Gastroesophageal sphincter (tissue), 4 donors: ENCODE results near the gene ZKSCAN5. TPM values are rescaled to one million over a fixed set of nuclear protein-coding genes. Genes with fewer than 3 reads are reported as not detected.

Source experiments
- ATAC-seq: fragments of 150-250 bp; one replicate; pipeline ENCODE4 v1.9.1; 2016; ENCODE audit warnings: mild to moderate bottlenecking, moderate library complexity
- H3K27ac ChIP-seq, 4 donors: fragments of 200-600 bp; sonication (generic) in 3 of 4; 1 replicate in 3 of 4; 2 replicates in 1 of 4; pipeline ENCODE4 v1.5.1; 2016 to 2019
- H3K27me3 ChIP-seq: fragments of 200-600 bp; sonication (generic); one replicate; pipeline ENCODE4 v1.5.1; 2019
- H3K36me3 ChIP-seq, 2 donors: fragments of 200-600 bp; sonication (generic); one replicate each; pipeline ENCODE4 v1.5.1; 2019; ENCODE audit warnings: control low read depth in 1 of 2
- H3K4me1 ChIP-seq, 3 donors: fragments of 200-600 bp; sonication (generic); 1 replicate in 2 of 3; 2 replicates in 1 of 3; pipeline ENCODE4 v1.5.1; 2016 to 2019; ENCODE audit warnings: control low read depth in 2 of 3
- H3K4me3 ChIP-seq, 2 donors: fragments of 200-600 bp; sonication (generic); one replicate each; pipeline ENCODE4 v1.5.1; 2019; ENCODE audit warnings: mild to moderate bottlenecking in 1 of 2, moderate library complexity in 1 of 2
- H3K9me3 ChIP-seq, 3 donors: fragments of 200-600 bp; sonication (generic); one replicate each; pipeline ENCODE4 v1.5.1; 2017 to 2019; ENCODE audit warnings: control low read depth in 2 of 3
- EP300 ChIP-seq: sonication (generic); formaldehyde crosslinking; IDR thresholded peaks from one replicate; pipeline ENCODE4 v1.6.1; 2017; ENCODE audit warnings: antibody characterized with exemption, mild to moderate bottlenecking
- POLR2A ChIP-seq, 2 donors: fragments of 450-650 bp; IDR thresholded peaks; one replicate each; pipeline ENCODE4 v1.6.1; 2017; ENCODE audit warnings: antibody characterized with exemption in 2 of 2, mild to moderate bottlenecking in 2 of 2, moderate library complexity in 1 of 2
- POLR2AphosphoS5 ChIP-seq: sonication (generic); formaldehyde crosslinking; IDR thresholded peaks from one replicate; pipeline ENCODE4 v1.6.1; 2017; ENCODE audit warnings: antibody characterized with exemption
- WGBS, 2 donors: methylation state at CpG; one replicate each; pipeline ENCODE4 v1.1.5; 2018; ENCODE audit warnings: low coverage in 1 of 2; 5-methylcytosine and 5-hydroxymethylcytosine counted together
- total RNA-seq, 4 donors: library from RNA; depleted of rRNA; stranded (reverse); fragments of >200 nt; gene quantifications; one replicate each; pipeline ENCODE4 v1.1.0, GENCODE V29; 2016
- TF ChIP-seq, protein P1 (sequence below), 4 experiments: fragments of 200-600 bp in 2 of 4; fragments of 450-650 bp in 2 of 4; sonication (generic) in 1 of 4; IDR thresholded peaks; one replicate each; pipeline ENCODE4 v1.5.1; 2017 to 2019; ENCODE audit warnings: antibody characterized with exemption in 4 of 4, mild to moderate bottlenecking in 2 of 4, moderate library complexity in 2 of 4

Gene ZKSCAN5
- total RNA-seq, 4 donors from 2014 or later = 7.5 to 12.5 (median 10.6) TPM

GRCh38 chr7:99493823-99494222 is 10.6 kb upstream of the ZKSCAN5 start:
- Histone ChIP-seq H3K4me3 (no peak overlapping the region), H3K27me3 (no peaks in the 10 kb centered on the region), H3K36me3 (peaks cover 5 to 81% of the 10 kb centered on the region in 2 donors), H3K4me1 (peaks cover 2 to 27% (median 14%) of the 10 kb centered on the region in 3 donors), H3K27ac (no peak overlapping the region), H3K9me3 (peaks cover 0 to 30% (median 0%) of the 10 kb centered on the region in 3 donors)
- TF ChIP-seq, protein P1, sequence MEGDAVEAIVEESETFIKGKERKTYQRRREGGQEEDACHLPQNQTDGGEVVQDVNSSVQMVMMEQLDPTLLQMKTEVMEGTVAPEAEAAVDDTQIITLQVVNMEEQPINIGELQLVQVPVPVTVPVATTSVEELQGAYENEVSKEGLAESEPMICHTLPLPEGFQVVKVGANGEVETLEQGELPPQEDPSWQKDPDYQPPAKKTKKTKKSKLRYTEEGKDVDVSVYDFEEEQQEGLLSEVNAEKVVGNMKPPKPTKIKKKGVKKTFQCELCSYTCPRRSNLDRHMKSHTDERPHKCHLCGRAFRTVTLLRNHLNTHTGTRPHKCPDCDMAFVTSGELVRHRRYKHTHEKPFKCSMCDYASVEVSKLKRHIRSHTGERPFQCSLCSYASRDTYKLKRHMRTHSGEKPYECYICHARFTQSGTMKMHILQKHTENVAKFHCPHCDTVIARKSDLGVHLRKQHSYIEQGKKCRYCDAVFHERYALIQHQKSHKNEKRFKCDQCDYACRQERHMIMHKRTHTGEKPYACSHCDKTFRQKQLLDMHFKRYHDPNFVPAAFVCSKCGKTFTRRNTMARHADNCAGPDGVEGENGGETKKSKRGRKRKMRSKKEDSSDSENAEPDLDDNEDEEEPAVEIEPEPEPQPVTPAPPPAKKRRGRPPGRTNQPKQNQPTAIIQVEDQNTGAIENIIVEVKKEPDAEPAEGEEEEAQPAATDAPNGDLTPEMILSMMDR (IDR thresholded peaks at IDR 0.05) = no peak
- ATAC-seq = no peak
- 82 to 100% methylated on average over 4 to 6 of the region's 6 CpGs for WGBS, 2 donors

DNA sequence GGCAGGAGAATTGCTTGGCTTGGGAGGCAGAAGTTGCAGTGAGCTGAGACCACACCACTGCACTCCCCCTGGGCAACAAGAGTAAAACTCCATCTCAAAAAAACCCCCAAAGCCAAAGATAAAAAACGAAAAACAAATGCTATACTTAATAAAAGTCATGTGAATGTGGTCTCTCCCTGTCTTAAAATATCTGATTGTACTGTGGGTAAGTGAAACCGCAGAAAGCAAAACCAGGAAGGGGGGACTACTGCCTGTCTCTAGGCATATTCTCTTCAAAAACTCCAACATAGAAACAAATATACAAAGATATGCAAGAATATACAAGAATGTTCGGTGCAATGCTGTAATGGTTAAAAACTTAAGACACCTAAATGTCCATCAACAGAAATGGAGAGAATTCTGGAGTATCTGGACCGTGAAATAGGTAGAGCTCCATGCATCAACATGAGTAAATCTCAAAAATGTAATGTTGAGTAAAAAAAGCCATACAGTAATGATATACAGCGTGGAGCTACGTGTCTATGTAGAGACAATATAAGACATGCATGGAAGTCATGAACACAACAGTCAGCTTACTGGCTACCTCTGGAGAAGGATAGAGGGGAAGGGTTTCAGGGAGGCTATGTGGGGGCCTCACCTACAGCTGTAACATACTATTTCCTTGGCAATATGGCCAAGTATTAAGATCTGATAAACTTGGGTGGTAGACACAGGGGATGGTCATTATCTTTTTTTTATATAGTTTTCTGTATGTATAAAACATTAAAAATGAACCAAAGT is 6.5 kb upstream of the ZKSCAN5 start:
- Histone ChIP-seq H3K36me3 (peaks cover 5 to 56% of the 10 kb centered on the region in 2 donors), H3K9me3 (peaks cover 0 to 26% (median 0%) of the 10 kb centered on the region in 3 donors), H3K4me3 (peak overlapping the region in 1 of 2 donors; percentile 85), H3K4me1 (peaks cover 2 to 42% (median 21%) of the 10 kb centered on the region in 3 donors), H3K27me3 (no peaks in the 10 kb centered on the region), H3K27ac (no peak overlapping the region)
- TF ChIP-seq EP300 = no peak
- TF ChIP-seq, protein P1 (IDR thresholded peaks at IDR 0.05) = no peak
- no peak for TF ChIP-seq POLR2A (IDR thresholded peaks at IDR 0.05)
- no peak for TF ChIP-seq POLR2AphosphoS5
- no peak for ATAC-seq
- WGBS, 2 donors = 71 to 92% methylated on average over 3 to 6 of the region's 6 CpGs

GRCh38 chr7:99498546-99498944 is 5.9 kb upstream of the ZKSCAN5 start:
- TF ChIP-seq EP300 (no peak), POLR2A (IDR thresholded peaks at IDR 0.05) (no peak), POLR2AphosphoS5 (no peak)
- TF ChIP-seq, protein P1 (IDR thresholded peaks at IDR 0.05) = no peak
- H3K4me3 ChIP-seq = peak overlapping the region; percentile 85 to 88
- H3K4me1 ChIP-seq = peaks cover 2 to 42% (median 21%) of the 10 kb centered on the region in 3 donors
- 50 to 68% methylated on average over 2 to 10 of the region's 11 CpGs for WGBS, 2 donors
- H3K27ac ChIP-seq = peak overlapping the region in 1 of 4 donors; percentile 97
- H3K27me3 ChIP-seq = no peaks in the 10 kb centered on the region
- peaks cover 4 to 50% of the 10 kb centered on the region in 2 donors for H3K36me3 ChIP-seq
- peaks cover 0 to 20% (median 0%) of the 10 kb centered on the region in 3 donors for H3K9me3 ChIP-seq
- no peak for ATAC-seq

- peaks cover 2 to 47% (median 21%) of the 10 kb centered on the region in 3 donors for H3K4me1 ChIP-seq
- TF ChIP-seq, protein P1 (IDR thresholded peaks at IDR 0.05) = no peak
- TF ChIP-seq POLR2A (IDR thresholded peaks at IDR 0.05) (no peak), POLR2AphosphoS5 (no peak), EP300 (no peak)
- no peak for ATAC-seq
- peak overlapping the region; percentile 77 to 97 (median 96) for H3K27ac ChIP-seq
- peaks cover 0 to 42% of the 10 kb centered on the region in 2 donors for H3K36me3 ChIP-seq
- H3K27me3 ChIP-seq = no peaks in the 10 kb centered on the region
- 3% methylated on average over 10 of the region's 14 CpGs; no CpG with 5 or more reads in 1 of the 2 donors for WGBS, 2 donors
- H3K4me3 ChIP-seq = peak overlapping the region; percentile 85 to 88
- H3K9me3 ChIP-seq = peaks cover 0 to 12% (median 0%) of the 10 kb centered on the region in 3 donors
Observed at GRCh38 chr7:99499371-99499720, 5.1 kb upstream of the ZKSCAN5 start.
